ENCODE data around the gene TMEM218. TPM values are rescaled to one million over a fixed set of nuclear protein-coding genes. Genes with fewer than 3 reads are reported as not detected.

TMEM218 gene
- total RNA-seq, 1 donor from 2014 or later: 15.8 TPM

- H3K4me3 Mint-ChIP-seq (ENCODE audit: unreplicated experiment): no peak overlapping the region
Measured at GRCh38 chr11:125075900-125076317, 35.5 kb downstream of the TMEM218 start.

GRCh38 chr11:125075242-125075625, 36.2 kb downstream of the TMEM218 start:
- no peak for DNase-seq
- no peak overlapping the region for H3K27ac Mint-ChIP-seq (ENCODE audit: unreplicated experiment)
- peaks cover 8% of the 10 kb centered on the region for H3K27me3 Mint-ChIP-seq (ENCODE audit: unreplicated experiment)
- H3K4me1 Mint-ChIP-seq (ENCODE audit: low read depth, unreplicated experiment): no peaks in the 10 kb centered on the region
- no peak for TF ChIP-seq CTCF (IDR thresholded peaks at IDR 0.05; ENCODE audit: partially characterized antibody, unreplicated experiment)
- H3K9me3 Mint-ChIP-seq (ENCODE audit: unreplicated experiment): no peaks in the 10 kb centered on the region
- no peak overlapping the region for H3K4me3 Mint-ChIP-seq (ENCODE audit: unreplicated experiment)
- H3K36me3 Mint-ChIP-seq (ENCODE audit: unreplicated experiment): no peaks in the 10 kb centered on the region

More at GRCh38 chr11:125075900-125076317, 35.5 kb downstream of the TMEM218 start:
- DNase-seq: no peak
- no peaks in the 10 kb centered on the region for H3K36me3 Mint-ChIP-seq (ENCODE audit: unreplicated experiment)
- peaks cover 8% of the 10 kb centered on the region for H3K27me3 Mint-ChIP-seq (ENCODE audit: unreplicated experiment)
- H3K27ac Mint-ChIP-seq (ENCODE audit: unreplicated experiment): no peak overlapping the region
- no peaks in the 10 kb centered on the region for H3K9me3 Mint-ChIP-seq (ENCODE audit: unreplicated experiment)
- no peak for TF ChIP-seq CTCF (IDR thresholded peaks at IDR 0.05; ENCODE audit: partially characterized antibody, unreplicated experiment)
- H3K4me1 Mint-ChIP-seq (ENCODE audit: low read depth, unreplicated experiment): no peaks in the 10 kb centered on the region

GRCh38 chr11:125074511-125075241, 36.8 kb downstream of the TMEM218 start:
- H3K27me3 Mint-ChIP-seq (ENCODE audit: unreplicated experiment): peaks cover 8% of the 10 kb centered on the region
- DNase-seq: no peak
- no peaks in the 10 kb centered on the region for H3K9me3 Mint-ChIP-seq (ENCODE audit: unreplicated experiment)
- H3K4me3 Mint-ChIP-seq (ENCODE audit: unreplicated experiment): no peak overlapping the region
- no peaks in the 10 kb centered on the region for H3K4me1 Mint-ChIP-seq (ENCODE audit: low read depth, unreplicated experiment)
- no peak for TF ChIP-seq CTCF (IDR thresholded peaks at IDR 0.05; ENCODE audit: partially characterized antibody, unreplicated experiment)
- no peak overlapping the region for H3K27ac Mint-ChIP-seq (ENCODE audit: unreplicated experiment)
- no peaks in the 10 kb centered on the region for H3K36me3 Mint-ChIP-seq (ENCODE audit: unreplicated experiment)

- no peak for TF ChIP-seq CTCF (IDR thresholded peaks at IDR 0.05; ENCODE audit: partially characterized antibody, unreplicated experiment)
- no peaks in the 10 kb centered on the region for H3K9me3 Mint-ChIP-seq (ENCODE audit: unreplicated experiment)
- no peak for DNase-seq
- H3K27me3 Mint-ChIP-seq (ENCODE audit: unreplicated experiment): peaks cover 8% of the 10 kb centered on the region
- H3K4me3 Mint-ChIP-seq (ENCODE audit: unreplicated experiment): no peak overlapping the region
- no peaks in the 10 kb centered on the region for H3K4me1 Mint-ChIP-seq (ENCODE audit: low read depth, unreplicated experiment)
- no peak overlapping the region for H3K27ac Mint-ChIP-seq (ENCODE audit: unreplicated experiment)
- no peaks in the 10 kb centered on the region for H3K36me3 Mint-ChIP-seq (ENCODE audit: unreplicated experiment)
Measured at GRCh38 chr11:125073616-125074483, 37.6 kb downstream of the TMEM218 start.
